CD4-positive, alpha-beta T cell treated with Interleukin-1 beta for 1 hour (primary cell): Measurements from ENCODE around the gene KIAA1549.
"Not testable (repeated sequence)": the region's sequence is repeated elsewhere in the genome, so short reads cannot be mapped to it uniquely, and the experiment has no call there.

Experiments
- DNase-seq, 2 donors: peaks; one replicate each; pipeline ENCODE4 v3.0.0-alpha.2; 2020 to 2022

KIAA1549 gene

DNA sequence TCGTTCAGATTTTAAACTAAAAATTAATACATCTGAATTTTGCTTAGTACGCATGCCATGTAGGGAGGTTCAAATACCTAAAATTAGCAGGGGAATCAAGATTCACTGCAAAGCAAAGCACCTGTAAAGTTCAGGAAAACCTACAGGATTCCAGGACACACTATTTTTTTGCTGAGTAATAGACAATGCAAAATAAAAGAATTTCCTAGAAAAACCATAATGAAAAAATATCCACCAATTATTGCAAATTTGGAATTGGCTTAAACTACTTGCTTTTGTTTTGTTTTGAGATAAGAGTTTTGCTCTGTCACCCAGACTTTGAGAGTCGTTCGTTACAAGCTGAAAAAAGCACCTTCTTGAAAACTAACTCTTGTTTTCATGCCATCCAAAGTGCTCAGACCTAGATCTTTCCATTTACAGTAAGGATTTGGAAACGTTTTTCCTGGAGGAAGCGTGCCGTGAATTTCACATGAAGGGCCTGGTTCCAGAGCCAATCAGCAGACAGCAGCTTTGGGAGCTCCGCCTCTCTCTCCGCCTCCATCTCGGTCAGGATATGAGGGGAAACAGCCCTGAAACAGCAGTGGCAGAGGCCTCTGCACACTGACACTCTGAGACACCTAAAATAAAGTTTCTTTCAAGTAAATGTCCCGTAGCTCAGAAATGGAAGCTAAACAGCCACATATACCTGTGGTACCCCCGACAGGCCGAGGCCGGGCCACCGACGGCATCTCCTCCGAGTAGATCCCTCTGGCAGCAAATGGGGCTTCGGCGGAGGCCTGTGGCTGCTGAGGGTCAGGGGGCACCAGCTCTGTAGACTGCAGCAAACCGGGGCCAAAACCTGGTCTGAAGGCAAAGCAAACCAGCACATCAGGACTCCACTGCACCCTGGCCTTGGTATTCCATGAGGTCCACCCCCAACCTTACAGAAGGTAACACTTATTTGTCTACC lies 137.3 kb downstream of the KIAA1549 start:
- no peak for DNase-seq

GRCh38 chr7:138842111-138842510 lies 139.1 kb downstream of the KIAA1549 start:
- DNase-seq: no peak

DNA sequence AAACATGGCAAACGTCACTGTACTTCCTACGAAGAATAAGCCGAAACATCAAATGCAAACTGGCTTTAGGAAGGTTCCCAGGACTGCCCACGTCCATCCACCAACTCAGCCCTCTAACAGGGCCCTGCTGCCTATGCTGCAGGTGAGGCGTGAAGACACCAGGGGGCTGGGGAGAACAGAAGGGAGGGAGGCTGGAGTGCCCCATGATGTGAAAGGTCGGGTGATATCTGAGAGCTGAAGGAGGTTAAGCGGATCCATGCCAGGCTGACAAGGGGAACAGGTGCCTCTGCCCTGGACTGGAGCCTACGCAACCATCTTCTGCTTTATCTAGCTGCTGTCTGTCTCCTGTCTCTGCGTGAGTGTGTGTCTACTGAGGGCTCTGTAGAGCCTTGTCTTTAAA lies 143.0 kb downstream of the KIAA1549 start:
- no peak for DNase-seq

GRCh38 chr7:138837627-138838026 lies 143.6 kb downstream of the KIAA1549 start:
- DNase-seq: no peak

DNA sequence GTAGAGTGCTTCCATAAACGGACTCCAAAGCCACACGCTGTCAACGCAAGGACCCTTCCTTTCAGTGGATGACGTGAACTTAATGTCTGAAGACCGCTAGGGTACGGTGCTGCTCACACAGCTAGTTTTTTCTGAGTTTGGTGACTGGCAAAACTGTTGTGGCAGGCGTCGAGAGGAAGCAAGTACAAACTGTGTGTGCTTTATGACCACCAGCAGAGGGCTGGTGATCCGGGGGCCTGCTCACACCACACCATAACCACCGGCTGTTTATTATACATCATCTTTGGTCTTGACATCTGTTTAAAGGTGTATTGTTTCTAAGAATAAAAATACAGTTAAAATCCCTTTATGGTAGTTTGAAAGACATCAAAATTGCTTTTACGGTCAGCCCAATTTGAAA lies 146.1 kb downstream of the KIAA1549 start:
- DNase-seq: no peak

DNA sequence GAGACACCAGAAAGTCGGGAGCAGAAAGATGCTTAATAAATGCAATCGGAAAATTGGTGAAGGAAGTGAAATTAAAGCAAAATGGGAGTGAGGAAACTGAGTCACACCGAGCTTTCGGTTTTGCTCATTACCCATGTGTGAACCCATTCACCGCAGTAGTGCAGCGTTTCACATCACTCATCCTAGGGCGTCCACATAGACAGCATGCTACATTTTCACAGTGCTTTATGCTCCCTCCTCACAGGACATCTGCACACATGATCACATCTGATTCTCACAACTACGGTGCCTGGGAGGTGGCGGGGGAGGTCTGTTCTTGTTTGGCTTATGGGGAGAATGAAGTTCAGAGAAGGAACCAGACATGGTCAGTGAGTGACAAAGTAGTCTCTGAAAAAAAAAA lies 146.6 kb downstream of the KIAA1549 start:
- no peak for DNase-seq

DNA sequence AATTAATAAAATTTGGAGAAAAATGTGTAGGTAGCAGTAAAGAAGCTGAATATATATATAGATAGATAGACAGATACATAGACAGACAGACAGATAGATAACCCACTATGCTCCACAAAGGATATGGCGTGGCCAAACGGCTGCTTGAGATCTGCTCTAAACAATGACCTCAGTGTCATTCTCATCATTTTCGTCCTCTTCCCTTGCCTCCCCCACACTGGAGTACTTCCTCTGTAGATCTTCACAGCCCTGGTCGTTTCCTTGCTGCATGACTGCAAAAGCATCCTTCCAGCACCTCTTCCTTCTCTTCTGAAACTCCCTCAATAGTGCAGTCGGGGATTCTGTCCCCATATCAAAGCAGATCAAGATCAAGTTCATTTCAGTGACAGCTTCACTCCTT lies 147.6 kb downstream of the KIAA1549 start:
- DNase-seq: no peak

GRCh38 chr7:138832966-138833365 lies 148.2 kb downstream of the KIAA1549 start:
- DNase-seq: no peak

GRCh38 chr7:138829335-138829734 lies 151.9 kb downstream of the KIAA1549 start:
- no peak for DNase-seq

DNA sequence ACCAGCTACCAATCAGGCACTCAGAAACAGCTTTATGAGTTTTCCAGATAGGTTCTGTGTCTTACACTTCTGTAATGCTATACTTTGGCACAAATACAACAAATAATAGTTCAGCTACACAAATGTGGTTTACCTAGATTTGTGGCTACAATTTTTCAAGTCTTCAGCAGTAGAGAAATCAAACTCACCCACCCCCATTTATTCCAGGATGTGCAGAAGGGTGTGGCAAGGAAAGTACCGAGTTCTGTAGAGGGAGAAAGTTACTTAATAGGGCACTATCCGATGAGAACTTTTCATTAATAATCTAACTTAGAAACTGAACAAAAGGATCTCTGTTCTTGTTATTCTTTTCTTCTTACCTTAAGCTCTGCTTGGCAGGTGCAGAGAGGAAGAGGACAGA lies 152.9 kb downstream of the KIAA1549 start:
- DNase-seq: no peak

GRCh38 chr7:138825049-138825721 lies 156.0 kb downstream of the KIAA1549 start:
- no peak for DNase-seq

DNA sequence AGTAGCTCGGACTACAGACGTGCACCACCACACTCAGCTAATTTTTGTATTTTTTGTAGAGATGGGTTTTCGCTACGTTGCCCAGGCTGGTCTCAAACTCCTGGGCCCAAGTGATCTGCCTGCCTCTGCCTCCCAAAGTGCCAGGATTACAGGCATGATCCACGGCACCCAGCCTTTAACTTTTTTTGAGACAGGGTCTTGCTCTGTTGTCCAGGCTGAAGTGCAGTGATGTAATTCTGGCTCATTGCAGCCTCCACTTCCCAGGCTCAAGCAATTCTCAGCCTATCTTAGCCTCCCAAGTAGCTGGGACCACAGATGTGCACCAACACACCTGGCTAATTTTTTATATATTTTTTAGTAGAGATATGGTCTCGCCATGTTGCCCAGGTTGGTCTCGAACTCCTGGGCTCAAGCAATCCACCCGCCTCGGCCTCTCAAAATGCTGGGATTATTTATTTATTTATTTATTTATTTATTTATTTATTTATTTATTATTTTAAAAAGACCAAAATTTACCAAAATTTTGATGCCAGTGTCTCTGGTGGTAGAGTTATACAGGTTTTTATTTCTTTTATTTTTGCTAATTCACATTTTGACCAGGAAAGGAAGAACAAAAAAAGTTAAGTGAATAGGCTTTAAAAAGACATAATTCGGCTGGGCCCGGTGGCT lies 158.2 kb downstream of the KIAA1549 start:
- no peak for DNase-seq

DNA sequence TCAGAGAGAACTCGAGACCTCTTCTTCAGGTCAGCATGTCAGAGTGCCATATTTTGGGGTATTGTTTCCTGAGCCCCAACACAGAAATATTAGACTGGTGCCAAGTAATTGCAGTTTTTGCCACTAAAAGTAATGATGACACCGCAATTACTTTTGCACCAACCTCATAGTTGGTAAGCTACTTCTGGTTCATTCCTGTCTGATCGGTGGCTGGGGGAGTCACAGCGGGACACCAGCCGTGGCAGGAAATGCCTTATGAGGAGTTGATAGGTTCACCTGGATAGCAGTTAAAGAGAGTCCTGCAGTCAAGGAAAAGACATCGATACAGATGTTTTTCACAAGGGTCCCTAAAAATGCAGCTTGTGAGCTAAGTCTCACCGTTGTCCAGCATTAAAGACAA lies 159.3 kb downstream of the KIAA1549 start:
- no peak for DNase-seq

DNA sequence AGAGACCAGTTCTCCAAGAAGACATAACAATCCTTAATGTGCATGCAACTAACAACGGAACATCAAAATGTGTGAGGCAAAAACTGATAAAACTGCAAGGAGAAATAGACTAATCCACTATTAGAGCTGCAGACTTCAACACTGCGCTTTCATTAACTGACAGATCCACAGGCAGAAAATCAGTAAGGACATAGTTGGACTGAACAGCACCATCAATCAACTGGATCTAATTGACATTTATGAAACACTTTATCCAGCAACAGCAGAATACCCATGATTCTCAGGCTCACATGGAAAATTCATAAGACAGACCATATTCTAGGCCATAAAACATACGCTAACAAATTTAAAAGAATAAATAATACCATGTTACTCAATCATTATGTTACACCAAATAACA lies 161.6 kb downstream of the KIAA1549 start:
- DNase-seq: no peak

GRCh38 chr7:138816650-138817049 lies 164.5 kb downstream of the KIAA1549 start:
- DNase-seq: no peak

GRCh38 chr7:138814816-138815332 lies 166.3 kb downstream of the KIAA1549 start:
- no peak for DNase-seq

GRCh38 chr7:138813945-138814344 lies 167.2 kb downstream of the KIAA1549 start:
- DNase-seq: no peak

- not testable (repeated sequence) for DNase-seq
These were observed 169.9 kb downstream of the KIAA1549 start for GRCh38 chr7:138811327-138811726.

- DNase-seq: no peak
These were observed 171.8 kb downstream of the KIAA1549 start for GRCh38 chr7:138809346-138809745.

DNA sequence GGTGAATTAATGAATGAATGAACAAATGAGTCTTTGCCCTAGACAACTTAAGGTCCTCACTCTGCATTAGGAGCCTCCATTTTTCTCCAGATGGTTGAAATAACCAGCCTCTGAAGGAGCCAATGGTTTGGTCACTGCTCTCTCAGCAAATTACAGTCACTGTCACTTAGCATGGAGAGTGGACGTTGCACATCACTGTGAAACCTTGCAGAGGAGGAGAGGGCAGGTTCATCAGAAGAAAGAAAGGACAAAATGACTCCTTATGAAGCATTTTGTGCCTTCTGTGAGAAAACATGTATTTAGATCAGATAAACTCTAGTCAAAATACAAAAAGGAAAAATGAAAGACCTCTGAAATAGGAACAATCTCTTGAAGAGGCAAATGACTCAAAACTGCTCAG lies 176.6 kb downstream of the KIAA1549 start:
- no peak for DNase-seq

- no peak for DNase-seq
These were observed 178.5 kb downstream of the KIAA1549 start for GRCh38 chr7:138802706-138803105.

DNA sequence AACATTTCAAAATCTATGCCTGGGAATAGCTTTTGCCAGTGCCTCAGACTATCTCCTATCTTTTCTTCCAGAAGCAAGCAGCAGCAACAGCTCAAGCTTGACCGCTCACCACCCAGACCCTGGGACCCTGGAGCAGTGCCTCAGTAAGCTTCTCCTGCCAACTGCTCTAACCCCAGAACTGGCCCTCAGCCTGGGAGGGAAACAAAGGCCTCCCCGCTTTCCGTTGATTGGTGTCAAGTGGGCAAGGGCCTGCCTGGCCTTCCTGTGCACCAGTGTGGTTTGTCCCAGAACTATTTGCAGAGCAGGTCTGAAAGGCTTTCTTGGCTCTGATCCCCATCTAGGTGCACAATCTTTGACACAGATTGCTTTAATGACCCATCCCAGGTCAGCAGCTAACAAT lies 179.9 kb downstream of the KIAA1549 start:
- DNase-seq: no peak

GRCh38 chr7:138799336-138800000 lies 181.7 kb downstream of the KIAA1549 start:
- DNase-seq: no peak
